WTC11 (cell line): Measurements from ENCODE around the gene RABGAP1. TPM values are rescaled to one million over a fixed set of nuclear protein-coding genes. Genes with fewer than 3 reads are reported as not detected.
A peak's percentile ranks its signal among the peaks of the same experiment; 100 is the strongest.

ENCODE experiments used
- ATAC-seq: fragments of 200-7000 bp; cut with Tn5 transposase; 2 replicates; pipeline ENCODE4 v1.10.0; 2021; ENCODE audit warnings: mild to moderate bottlenecking, moderate library complexity
- CTCF ChIA-PET: fragments of 300-600 bp; sonication (Branson Sonifier 250); formaldehyde crosslinking; loops from one replicate; lab custom pipeline; 2021; ENCODE audit warnings: antibody characterized with exemption; lab: Charles Lee
- POLR2A ChIA-PET: fragments of 350-600 bp; sonication (Branson Sonifier 250); formaldehyde crosslinking; loops from one replicate; lab custom pipeline; 2021; ENCODE audit warnings: antibody characterized with exemption; lab: Charles Lee
- DNase-seq: peaks from one replicate; pipeline ENCODE4 v3.0.0; 2021; ENCODE audit warnings: low spot score
- H3K27ac Mint-ChIP-seq: 2 replicates; pipeline ENCODE4 v1.8.0; 2021; ENCODE audit warnings: mixed read lengths
- H3K27me3 Mint-ChIP-seq: 2 replicates; pipeline ENCODE4 v1.8.0; 2021; ENCODE audit warnings: low read depth, mild to moderate bottlenecking, moderate library complexity, mixed read lengths
- H3K36me3 Mint-ChIP-seq: 2 replicates; pipeline ENCODE4 v1.8.0; 2021; ENCODE audit warnings: mixed read lengths
- H3K4me1 Mint-ChIP-seq: 2 replicates; pipeline ENCODE4 v1.8.0; 2022; ENCODE audit warnings: mixed read lengths
- H3K4me3 Mint-ChIP-seq: 2 replicates; pipeline ENCODE4 v1.8.0; 2021; ENCODE audit warnings: mild to moderate bottlenecking, moderate library complexity, mixed read lengths
- H3K9me3 Mint-ChIP-seq: 2 replicates; pipeline ENCODE4 v1.8.0; 2021; ENCODE audit warnings: mixed read lengths
- CBFB ChIP-seq: sonication (generic); formaldehyde crosslinking; IDR thresholded peaks from 2 replicates; pipeline ENCODE4 v1.8.1; 2022; ENCODE audit warnings: mild to moderate bottlenecking, low read depth, missing genetic modification reagents
- CREM ChIP-seq: sonication (generic); formaldehyde crosslinking; IDR thresholded peaks from 2 replicates; pipeline ENCODE4 v1.8.1; 2022; ENCODE audit warnings: mild to moderate bottlenecking, missing genetic modification reagents, moderate library complexity
- ELF4 ChIP-seq: sonication (generic); formaldehyde crosslinking; IDR thresholded peaks from 2 replicates; pipeline ENCODE4 v1.8.1; 2022; ENCODE audit warnings: low read depth, mild to moderate bottlenecking, moderate library complexity, missing genetic modification reagents
- EMX1 ChIP-seq: fragments of 250-450 bp; sonication (Bioruptor Pico); IDR thresholded peaks from 2 replicates; pipeline ENCODE4 v1.8.0; 2021; ENCODE audit warnings: mild to moderate bottlenecking
- ESRRA ChIP-seq: sonication (generic); formaldehyde crosslinking; IDR thresholded peaks from 2 replicates; pipeline ENCODE4 v1.8.1; 2022; ENCODE audit warnings: mild to moderate bottlenecking, missing genetic modification reagents, borderline replicate concordance
- FOXK1 ChIP-seq: sonication (generic); formaldehyde crosslinking; IDR thresholded peaks from 2 replicates; pipeline ENCODE4 v1.8.0; 2022; ENCODE audit warnings: mild to moderate bottlenecking, moderate library complexity, missing genetic modification reagents
- GRHL2 ChIP-seq: fragments of 250-450 bp; sonication (Bioruptor Pico); IDR thresholded peaks from 2 replicates; pipeline ENCODE4 v1.8.0; 2022; ENCODE audit warnings: mild to moderate bottlenecking, moderate library complexity; ENCODE audit not compliant: insufficient replicate concordance, severe bottlenecking
- MXD4 ChIP-seq: fragments of 250-450 bp; sonication (Bioruptor Pico); IDR thresholded peaks from 2 replicates; pipeline ENCODE4 v1.8.0; 2021; ENCODE audit warnings: mild to moderate bottlenecking, moderate library complexity, borderline replicate concordance
- SMAD4 ChIP-seq: sonication (generic); formaldehyde crosslinking; IDR thresholded peaks from 2 replicates; pipeline ENCODE4 v1.8.0; 2022; ENCODE audit warnings: mild to moderate bottlenecking, missing genetic modification reagents
- total RNA-seq: library from RNA; stranded (reverse); gene quantifications from 3 replicates; pipeline ENCODE4 v1.2.3, GENCODE V29; 2021
- TF ChIP-seq, protein P1 (sequence below): sonication (generic); formaldehyde crosslinking; IDR thresholded peaks from 2 replicates; pipeline ENCODE4 v1.8.1; 2023; ENCODE audit warnings: mild to moderate bottlenecking, moderate library complexity, missing genetic modification reagents
- TF ChIP-seq, protein P2 (sequence below): sonication (generic); formaldehyde crosslinking; IDR thresholded peaks from 2 replicates; pipeline ENCODE4 v1.8.0; 2023; ENCODE audit warnings: missing genetic modification reagents
- TF ChIP-seq, protein P3 (sequence below): sonication (generic); formaldehyde crosslinking; IDR thresholded peaks from 2 replicates; pipeline ENCODE4 v1.8.0; 2022; ENCODE audit warnings: mild to moderate bottlenecking, missing genetic modification reagents
- TF ChIP-seq, protein P4 (sequence below): fragments of 250-450 bp; sonication (Bioruptor Pico); IDR thresholded peaks from 2 replicates; pipeline ENCODE4 v1.9.0; 2021; ENCODE audit warnings: moderate library complexity, mild to moderate bottlenecking, inconsistent platforms, borderline replicate concordance
- TF ChIP-seq, protein P5 (sequence below): sonication (generic); formaldehyde crosslinking; IDR thresholded peaks from 2 replicates; pipeline ENCODE4 v1.8.1; 2023; ENCODE audit warnings: mild to moderate bottlenecking, missing genetic modification reagents, moderate library complexity
- TF ChIP-seq, protein P6 (sequence below): sonication (generic); formaldehyde crosslinking; IDR thresholded peaks from 2 replicates; pipeline ENCODE4 v1.8.0; 2022; ENCODE audit warnings: missing genetic modification reagents

The RABGAP1 gene
- total RNA-seq, 1 experiment from 2014 or later = 38.1 TPM

DNA sequence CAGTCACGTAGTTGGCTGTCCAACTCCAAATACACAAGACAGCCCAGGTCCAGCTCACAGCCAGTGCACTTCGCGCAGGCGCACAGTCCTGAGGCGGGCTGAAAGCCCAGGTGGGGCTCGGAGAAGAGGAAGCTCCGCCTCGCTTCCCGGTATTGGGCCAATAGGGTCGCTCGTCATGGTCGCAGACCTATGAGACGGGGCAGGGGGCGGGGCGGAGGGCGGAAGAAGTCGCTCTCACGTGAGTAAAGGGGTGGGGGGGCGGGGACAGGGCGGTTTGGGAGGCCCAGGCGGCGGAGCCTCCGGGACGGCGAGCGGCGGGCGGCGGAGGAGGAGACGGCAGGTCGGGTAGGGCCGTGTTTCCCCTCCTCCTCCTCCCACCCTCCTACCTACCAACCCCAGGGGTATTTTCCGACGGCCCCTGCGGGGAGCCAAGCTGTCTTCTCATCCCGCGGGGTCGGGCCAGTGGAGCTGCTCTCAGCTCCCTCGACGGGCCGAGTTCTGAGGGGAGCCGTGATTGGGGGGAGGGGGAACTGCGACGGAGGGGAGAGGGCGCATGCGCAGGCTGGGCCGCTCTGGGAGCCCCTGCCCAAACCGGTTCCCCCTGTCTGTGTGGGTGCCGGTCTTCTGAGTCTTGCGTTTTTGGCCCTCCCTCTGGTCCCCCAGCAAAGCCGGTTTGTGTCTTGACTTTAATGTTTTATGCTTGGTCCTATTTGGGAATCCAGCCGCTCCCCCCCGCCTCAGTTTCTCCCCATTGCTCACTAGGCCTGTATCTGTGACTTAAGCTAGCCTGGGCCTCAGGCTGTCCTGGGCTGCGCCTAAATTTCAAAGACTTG is at the start of gene RABGAP1 (continued):
- TF ChIP-seq, protein P1, sequence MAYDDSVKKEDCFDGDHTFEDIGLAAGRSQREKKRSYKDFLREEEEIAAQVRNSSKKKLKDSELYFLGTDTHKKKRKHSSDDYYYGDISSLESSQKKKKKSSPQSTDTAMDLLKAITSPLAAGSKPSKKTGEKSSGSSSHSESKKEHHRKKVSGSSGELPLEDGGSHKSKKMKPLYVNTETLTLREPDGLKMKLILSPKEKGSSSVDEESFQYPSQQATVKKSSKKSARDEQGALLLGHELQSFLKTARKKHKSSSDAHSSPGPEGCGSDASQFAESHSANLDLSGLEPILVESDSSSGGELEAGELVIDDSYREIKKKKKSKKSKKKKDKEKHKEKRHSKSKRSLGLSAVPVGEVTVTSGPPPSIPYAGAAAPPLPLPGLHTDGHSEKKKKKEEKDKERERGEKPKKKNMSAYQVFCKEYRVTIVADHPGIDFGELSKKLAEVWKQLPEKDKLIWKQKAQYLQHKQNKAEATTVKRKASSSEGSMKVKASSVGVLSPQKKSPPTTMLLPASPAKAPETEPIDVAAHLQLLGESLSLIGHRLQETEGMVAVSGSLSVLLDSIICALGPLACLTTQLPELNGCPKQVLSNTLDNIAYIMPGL = peak; percentile 52; the same call in 1 of the 2 replicates
- TF ChIP-seq GRHL2 (CRISPR knock-in tag) (no peak), SMAD4 (CRISPR knock-in tag) (no peak), CREM (CRISPR knock-in tag) (no peak), ESRRA (CRISPR knock-in tag) (no peak), FOXK1 (CRISPR knock-in tag) (no peak), EMX1 (CRISPR knock-in tag) (no peak), CBFB (CRISPR knock-in tag) (no peak; the same call in 1 of the 2 replicates), MXD4 (no peak)
- TF ChIP-seq, protein P2, sequence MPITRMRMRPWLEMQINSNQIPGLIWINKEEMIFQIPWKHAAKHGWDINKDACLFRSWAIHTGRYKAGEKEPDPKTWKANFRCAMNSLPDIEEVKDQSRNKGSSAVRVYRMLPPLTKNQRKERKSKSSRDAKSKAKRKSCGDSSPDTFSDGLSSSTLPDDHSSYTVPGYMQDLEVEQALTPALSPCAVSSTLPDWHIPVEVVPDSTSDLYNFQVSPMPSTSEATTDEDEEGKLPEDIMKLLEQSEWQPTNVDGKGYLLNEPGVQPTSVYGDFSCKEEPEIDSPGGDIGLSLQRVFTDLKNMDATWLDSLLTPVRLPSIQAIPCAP (CRISPR knock-in tag) = 0 out of 2 replicates have a peak, but pooled peaks have one; percentile 44
- TF ChIP-seq, protein P3, sequence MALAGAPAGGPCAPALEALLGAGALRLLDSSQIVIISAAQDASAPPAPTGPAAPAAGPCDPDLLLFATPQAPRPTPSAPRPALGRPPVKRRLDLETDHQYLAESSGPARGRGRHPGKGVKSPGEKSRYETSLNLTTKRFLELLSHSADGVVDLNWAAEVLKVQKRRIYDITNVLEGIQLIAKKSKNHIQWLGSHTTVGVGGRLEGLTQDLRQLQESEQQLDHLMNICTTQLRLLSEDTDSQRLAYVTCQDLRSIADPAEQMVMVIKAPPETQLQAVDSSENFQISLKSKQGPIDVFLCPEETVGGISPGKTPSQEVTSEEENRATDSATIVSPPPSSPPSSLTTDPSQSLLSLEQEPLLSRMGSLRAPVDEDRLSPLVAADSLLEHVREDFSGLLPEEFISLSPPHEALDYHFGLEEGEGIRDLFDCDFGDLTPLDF (CRISPR knock-in tag) = no peak
- TF ChIP-seq, protein P4, sequence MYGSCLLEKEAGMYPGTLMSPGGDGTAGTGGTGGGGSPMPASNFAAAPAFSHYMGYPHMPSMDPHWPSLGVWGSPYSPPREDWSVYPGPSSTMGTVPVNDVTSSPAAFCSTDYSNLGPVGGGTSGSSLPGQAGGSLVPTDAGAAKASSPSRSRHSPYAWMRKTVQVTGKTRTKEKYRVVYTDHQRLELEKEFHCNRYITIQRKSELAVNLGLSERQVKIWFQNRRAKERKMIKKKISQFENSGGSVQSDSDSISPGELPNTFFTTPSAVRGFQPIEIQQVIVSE = no peak
- TF ChIP-seq, protein P5, sequence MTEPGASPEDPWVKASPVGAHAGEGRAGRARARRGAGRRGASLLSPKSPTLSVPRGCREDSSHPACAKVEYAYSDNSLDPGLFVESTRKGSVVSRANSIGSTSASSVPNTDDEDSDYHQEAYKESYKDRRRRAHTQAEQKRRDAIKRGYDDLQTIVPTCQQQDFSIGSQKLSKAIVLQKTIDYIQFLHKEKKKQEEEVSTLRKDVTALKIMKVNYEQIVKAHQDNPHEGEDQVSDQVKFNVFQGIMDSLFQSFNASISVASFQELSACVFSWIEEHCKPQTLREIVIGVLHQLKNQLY (CRISPR knock-in tag) = no peak
- TF ChIP-seq, protein P6, sequence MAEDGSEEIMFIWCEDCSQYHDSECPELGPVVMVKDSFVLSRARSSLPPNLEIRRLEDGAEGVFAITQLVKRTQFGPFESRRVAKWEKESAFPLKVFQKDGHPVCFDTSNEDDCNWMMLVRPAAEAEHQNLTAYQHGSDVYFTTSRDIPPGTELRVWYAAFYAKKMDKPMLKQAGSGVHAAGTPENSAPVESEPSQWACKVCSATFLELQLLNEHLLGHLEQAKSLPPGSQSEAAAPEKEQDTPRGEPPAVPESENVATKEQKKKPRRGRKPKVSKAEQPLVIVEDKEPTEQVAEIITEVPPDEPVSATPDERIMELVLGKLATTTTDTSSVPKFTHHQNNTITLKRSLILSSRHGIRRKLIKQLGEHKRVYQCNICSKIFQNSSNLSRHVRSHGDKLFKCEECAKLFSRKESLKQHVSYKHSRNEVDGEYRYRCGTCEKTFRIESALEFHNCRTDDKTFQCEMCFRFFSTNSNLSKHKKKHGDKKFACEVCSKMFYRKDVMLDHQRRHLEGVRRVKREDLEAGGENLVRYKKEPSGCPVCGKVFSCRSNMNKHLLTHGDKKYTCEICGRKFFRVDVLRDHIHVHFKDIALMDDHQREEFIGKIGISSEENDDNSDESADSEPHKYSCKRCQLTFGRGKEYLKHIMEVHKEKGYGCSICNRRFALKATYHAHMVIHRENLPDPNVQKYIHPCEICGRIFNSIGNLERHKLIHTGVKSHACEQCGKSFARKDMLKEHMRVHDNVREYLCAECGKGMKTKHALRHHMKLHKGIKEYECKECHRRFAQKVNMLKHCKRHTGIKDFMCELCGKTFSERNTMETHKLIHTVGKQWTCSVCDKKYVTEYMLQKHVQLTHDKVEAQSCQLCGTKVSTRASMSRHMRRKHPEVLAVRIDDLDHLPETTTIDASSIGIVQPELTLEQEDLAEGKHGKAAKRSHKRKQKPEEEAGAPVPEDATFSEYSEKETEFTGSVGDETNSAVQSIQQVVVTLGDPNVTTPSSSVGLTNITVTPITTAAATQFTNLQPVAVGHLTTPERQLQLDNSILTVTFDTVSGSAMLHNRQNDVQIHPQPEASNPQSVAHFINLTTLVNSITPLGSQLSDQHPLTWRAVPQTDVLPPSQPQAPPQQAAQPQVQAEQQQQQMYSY (CRISPR knock-in tag) = no peak

DNA sequence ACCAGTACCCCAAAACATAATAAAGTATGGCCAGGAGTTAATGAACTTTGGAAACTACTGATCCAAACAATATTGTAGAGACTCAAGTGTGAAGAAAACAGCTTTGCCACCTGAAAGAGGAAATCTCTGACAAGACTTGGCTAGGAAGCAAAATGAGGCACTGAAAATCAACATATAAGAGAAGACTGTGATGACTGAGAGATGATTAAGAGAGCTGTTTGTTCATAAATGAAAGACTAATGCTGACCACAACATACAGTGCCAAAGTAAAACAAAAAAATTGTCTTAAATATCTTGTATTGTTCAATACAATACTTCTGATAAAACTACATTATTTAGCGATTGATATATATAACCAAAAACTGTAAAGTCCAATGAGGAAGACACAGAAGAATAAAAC is 42.9 kb upstream of the RABGAP1 start:
- no peak for ATAC-seq

More for the DNA sequence above, 42.9 kb upstream of the RABGAP1 start:
- Mint-ChIP-seq H3K9me3 (no peaks in the 10 kb centered on the region), H3K27me3 (no peaks in the 10 kb centered on the region), H3K4me1 (no peaks in the 10 kb centered on the region), H3K36me3 (peaks cover 24% of the 10 kb centered on the region), H3K4me3 (no peak overlapping the region), H3K27ac (no peak overlapping the region)
- no peak for TF ChIP-seq ELF4 (CRISPR knock-in tag)
- DNase-seq = no peak
- ChIA-PET POLR2A (no interaction called here), CTCF (no interaction called here)
